Mucosa of descending colon (tissue), 3 donors: ENCODE measurements around the gene PRSS57. TPM values are rescaled to one million over a fixed set of nuclear protein-coding genes. Genes with fewer than 3 reads are reported as not detected.

Source experiments
- ATAC-seq: fragments of 200-7000 bp; cut with Tn5 transposase; one replicate; pipeline ENCODE4 v1.9.1; 2020; ENCODE audit warnings: mild to moderate bottlenecking, moderate library complexity
- DNase-seq, 3 donors: peaks; one replicate each; pipeline ENCODE4 v3.0.0-alpha.2; 2020
- H3K36me3 ChIP-seq: fragments of 200-600 bp; one replicate; pipeline ENCODE4 v1.8.0; 2021; ENCODE audit warnings: low read depth, mild to moderate bottlenecking
- H3K4me1 ChIP-seq: fragments of 200-600 bp; one replicate; pipeline ENCODE4 v1.8.0; 2021; ENCODE audit warnings: low read depth, mild to moderate bottlenecking
- H3K4me3 ChIP-seq: fragments of 200-600 bp; one replicate; pipeline ENCODE4 v1.8.0; 2021; ENCODE audit warnings: mild to moderate bottlenecking
- H3K9me3 ChIP-seq: fragments of 200-600 bp; one replicate; pipeline ENCODE4 v1.8.0; 2021; ENCODE audit warnings: mild to moderate bottlenecking
- intact Hi-C, 2 donors: fragments of 100-400 bp; cut with DNase I in 1 of 2; cut with micrococcal nuclease in 1 of 2; formaldehyde crosslinking; loops; one replicate each; pipeline versions ENCODE4 v1.11.0 to v1.11.1; 2022; cut with DNase I, micrococcal nuclease
- total RNA-seq, 3 donors: library from RNA; stranded (reverse); fragmentation: NEBNext Ultra II Directional in 2 of 3; extraction: Animal tissue kit (Norgen Biotek cat#: 25700) in 2 of 3; gene quantifications; one replicate each; pipeline versions ENCODE4 v1.2.1 to v1.2.4, GENCODE V29; 2021 to 2023
- TF ChIP-seq, protein P1 (sequence below): fragments of 200-600 bp; IDR thresholded peaks from one replicate; pipeline ENCODE4 v1.8.0; 2022; ENCODE audit warnings: antibody characterized with exemption, mild to moderate bottlenecking
- donor health status: DM: no; HTN: no; CAD: no; lungs with moderate emphysema.
- donor health status: DM: no; HTN: no; CAD: no.
- donor health status: DM: no; HTN: yes; CAD: no.

Gene PRSS57
- total RNA-seq, 3 donors from 2014 or later, result not detected

GRCh38 chr19:690203-690602 lies 5.0 kb downstream of the PRSS57 start:
- ATAC-seq, result no peak
- H3K36me3 ChIP-seq, result no peaks in the 10 kb centered on the region
- no peak for DNase-seq
- no peak overlapping the region for H3K4me3 ChIP-seq
- intact Hi-C loops, result no loop called here
- TF ChIP-seq, protein P1, sequence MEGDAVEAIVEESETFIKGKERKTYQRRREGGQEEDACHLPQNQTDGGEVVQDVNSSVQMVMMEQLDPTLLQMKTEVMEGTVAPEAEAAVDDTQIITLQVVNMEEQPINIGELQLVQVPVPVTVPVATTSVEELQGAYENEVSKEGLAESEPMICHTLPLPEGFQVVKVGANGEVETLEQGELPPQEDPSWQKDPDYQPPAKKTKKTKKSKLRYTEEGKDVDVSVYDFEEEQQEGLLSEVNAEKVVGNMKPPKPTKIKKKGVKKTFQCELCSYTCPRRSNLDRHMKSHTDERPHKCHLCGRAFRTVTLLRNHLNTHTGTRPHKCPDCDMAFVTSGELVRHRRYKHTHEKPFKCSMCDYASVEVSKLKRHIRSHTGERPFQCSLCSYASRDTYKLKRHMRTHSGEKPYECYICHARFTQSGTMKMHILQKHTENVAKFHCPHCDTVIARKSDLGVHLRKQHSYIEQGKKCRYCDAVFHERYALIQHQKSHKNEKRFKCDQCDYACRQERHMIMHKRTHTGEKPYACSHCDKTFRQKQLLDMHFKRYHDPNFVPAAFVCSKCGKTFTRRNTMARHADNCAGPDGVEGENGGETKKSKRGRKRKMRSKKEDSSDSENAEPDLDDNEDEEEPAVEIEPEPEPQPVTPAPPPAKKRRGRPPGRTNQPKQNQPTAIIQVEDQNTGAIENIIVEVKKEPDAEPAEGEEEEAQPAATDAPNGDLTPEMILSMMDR, result no peak
- no peaks in the 10 kb centered on the region for H3K9me3 ChIP-seq
- H3K4me1 ChIP-seq, result no peaks in the 10 kb centered on the region

DNA sequence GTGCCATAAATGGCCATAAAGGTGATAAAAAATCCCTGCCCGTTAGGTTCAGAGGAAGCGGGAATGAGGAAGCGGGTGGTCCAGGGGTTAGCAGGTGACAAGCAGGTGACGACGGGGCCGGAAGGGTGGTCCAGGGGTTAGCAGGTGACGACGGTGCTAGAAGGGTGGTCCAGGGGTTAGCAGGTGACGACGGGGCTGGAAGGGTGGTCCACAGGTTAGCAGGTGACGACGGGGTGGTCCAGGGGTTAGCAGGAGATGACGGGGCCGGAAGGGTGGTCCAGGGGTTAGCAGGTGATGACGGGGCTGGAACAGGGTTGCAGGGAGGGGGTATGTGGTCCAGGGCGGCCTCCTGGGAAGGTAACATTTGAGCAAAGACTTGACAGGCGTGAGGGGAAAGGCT lies 6.3 kb downstream of the PRSS57 start:
- no peak for DNase-seq
- TF ChIP-seq, protein P1, result no peak
- intact Hi-C loops, result no loop called here
- Histone ChIP-seq H3K9me3 (no peaks in the 10 kb centered on the region), H3K36me3 (no peaks in the 10 kb centered on the region), H3K4me3 (no peak overlapping the region), H3K4me1 (no peaks in the 10 kb centered on the region)
- no peak for ATAC-seq

GRCh38 chr19:688214-688613 lies 7.0 kb downstream of the PRSS57 start:
- H3K4me3 ChIP-seq, result no peak overlapping the region
- TF ChIP-seq, protein P1, result no peak

GRCh38 chr19:687569-688166 lies 7.6 kb downstream of the PRSS57 start:
- H3K9me3 ChIP-seq, result no peaks in the 10 kb centered on the region
- intact Hi-C loops, result no loop called here
- TF ChIP-seq, protein P1, result no peak
- no peak overlapping the region for H3K4me3 ChIP-seq
- no peaks in the 10 kb centered on the region for H3K36me3 ChIP-seq
- H3K4me1 ChIP-seq, result no peaks in the 10 kb centered on the region
- no peak for DNase-seq
- no peak for ATAC-seq

More at GRCh38 chr19:688214-688613, 7.0 kb downstream of the PRSS57 start:
- no peaks in the 10 kb centered on the region for H3K36me3 ChIP-seq
- DNase-seq (no peak), ATAC-seq (no peak)
- no peaks in the 10 kb centered on the region for H3K4me1 ChIP-seq
- intact Hi-C loops, result no loop called here
- H3K9me3 ChIP-seq, result no peaks in the 10 kb centered on the region

DNA sequence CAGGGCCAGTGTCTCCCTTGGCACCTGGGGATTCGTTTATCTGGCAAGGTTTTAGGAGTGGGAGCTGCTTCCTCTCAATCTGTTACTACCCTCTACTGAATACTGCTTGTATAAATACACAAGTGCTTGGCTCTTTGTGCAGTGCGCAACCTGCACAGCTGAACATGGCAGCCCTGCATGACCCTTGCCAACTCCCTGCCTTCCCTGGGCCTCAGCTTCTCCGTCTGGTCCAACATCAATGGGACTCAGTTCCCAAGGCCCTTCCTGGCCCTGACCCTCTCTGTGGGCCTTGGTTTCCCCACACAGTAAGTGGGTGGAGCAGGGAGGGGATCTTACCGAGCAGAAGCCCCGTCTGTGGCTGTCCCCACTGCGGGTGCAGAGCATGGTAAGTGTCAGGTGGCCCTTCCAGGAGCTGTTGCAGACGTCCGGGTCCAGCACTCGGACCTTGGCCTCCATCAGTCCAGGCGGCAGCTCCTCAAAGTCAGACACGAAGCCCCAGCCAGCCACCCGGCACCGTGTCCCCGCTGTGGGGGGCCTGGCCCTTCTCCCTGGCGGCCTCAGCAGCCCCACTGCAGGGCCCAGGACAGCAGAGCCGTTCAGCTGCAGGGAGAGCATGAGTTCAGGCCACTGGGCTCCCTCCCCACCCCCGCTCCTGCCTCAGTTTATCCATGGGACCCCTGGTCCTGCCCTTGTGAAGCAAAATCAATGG lies 8.5 kb downstream of the PRSS57 start:
- no peak overlapping the region for H3K4me3 ChIP-seq
- no peaks in the 10 kb centered on the region for H3K4me1 ChIP-seq
- H3K36me3 ChIP-seq, result no peaks in the 10 kb centered on the region
- ATAC-seq (no peak), DNase-seq (no peak)
- intact Hi-C loops, result no loop called here
- TF ChIP-seq, protein P1, result no peak
- no peaks in the 10 kb centered on the region for H3K9me3 ChIP-seq
